Measurements from ENCODE around the gene ZNF827.

ZNF827 gene

DNA sequence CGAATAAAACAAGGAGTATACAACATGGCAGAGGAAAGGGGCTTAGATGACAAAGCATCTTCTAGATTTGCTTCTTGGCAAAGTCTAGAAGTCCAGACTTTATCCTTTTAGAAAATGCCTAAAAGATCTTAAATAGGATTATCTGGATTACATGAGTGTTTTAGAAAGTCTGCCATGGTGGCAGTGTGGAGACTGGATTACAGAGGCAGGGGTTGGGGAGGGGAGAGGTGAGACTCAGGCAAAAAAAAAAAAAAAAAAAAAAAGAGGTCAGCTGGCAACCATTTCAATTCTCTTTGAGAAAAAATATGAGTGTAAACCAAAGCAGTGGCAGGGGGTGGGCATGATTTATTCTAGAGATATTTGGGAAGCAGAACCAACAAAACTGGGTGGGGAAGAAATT, 17.4 kb downstream of the ZNF827 start:
- no peak for TF ChIP-seq EZH2phosphoT487 (IDR thresholded peaks at IDR 0.05; ENCODE audit: borderline replicate concordance, low read length)
- TF ChIP-seq, protein P1, sequence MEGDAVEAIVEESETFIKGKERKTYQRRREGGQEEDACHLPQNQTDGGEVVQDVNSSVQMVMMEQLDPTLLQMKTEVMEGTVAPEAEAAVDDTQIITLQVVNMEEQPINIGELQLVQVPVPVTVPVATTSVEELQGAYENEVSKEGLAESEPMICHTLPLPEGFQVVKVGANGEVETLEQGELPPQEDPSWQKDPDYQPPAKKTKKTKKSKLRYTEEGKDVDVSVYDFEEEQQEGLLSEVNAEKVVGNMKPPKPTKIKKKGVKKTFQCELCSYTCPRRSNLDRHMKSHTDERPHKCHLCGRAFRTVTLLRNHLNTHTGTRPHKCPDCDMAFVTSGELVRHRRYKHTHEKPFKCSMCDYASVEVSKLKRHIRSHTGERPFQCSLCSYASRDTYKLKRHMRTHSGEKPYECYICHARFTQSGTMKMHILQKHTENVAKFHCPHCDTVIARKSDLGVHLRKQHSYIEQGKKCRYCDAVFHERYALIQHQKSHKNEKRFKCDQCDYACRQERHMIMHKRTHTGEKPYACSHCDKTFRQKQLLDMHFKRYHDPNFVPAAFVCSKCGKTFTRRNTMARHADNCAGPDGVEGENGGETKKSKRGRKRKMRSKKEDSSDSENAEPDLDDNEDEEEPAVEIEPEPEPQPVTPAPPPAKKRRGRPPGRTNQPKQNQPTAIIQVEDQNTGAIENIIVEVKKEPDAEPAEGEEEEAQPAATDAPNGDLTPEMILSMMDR (IDR thresholded peaks at IDR 0.05; ENCODE audit: low read depth, low read length, poor library complexity, severe bottlenecking), result no peak
- Histone ChIP-seq H4K20me1 (ENCODE audit: control insufficient read depth, insufficient read depth, low read depth, low read length) (peaks cover 7% of the 10 kb centered on the region; the same call in 1 of the 2 replicates), H3K36me3 (ENCODE audit: control insufficient read depth, low read length) (peaks cover 32% of the 10 kb centered on the region), H3K27me3 (ENCODE audit: control insufficient read depth, low read length) (no peaks in the 10 kb centered on the region), H3F3A (ENCODE audit: control insufficient read depth, insufficient read depth) (no peaks in the 10 kb centered on the region), H3K9me3 (ENCODE audit: control insufficient read depth, insufficient read depth, low read length) (peaks cover 3% of the 10 kb centered on the region; the same call in 1 of the 2 replicates), H3K4me3 (ENCODE audit: low read length) (no peak overlapping the region), H3K9me2 (replicated peaks; ENCODE audit: control insufficient read depth, low read length) (no peaks in the 10 kb centered on the region), H3K4me1 (ENCODE audit: control insufficient read depth, low read length) (no peaks in the 10 kb centered on the region), H3K27ac (ENCODE audit: low read depth, low read length) (no peak overlapping the region), H3K79me2 (ENCODE audit: control insufficient read depth, low read length) (peaks cover 99% of the 10 kb centered on the region), H3K4me2 (ENCODE audit: low read length) (no peak overlapping the region)

DNA sequence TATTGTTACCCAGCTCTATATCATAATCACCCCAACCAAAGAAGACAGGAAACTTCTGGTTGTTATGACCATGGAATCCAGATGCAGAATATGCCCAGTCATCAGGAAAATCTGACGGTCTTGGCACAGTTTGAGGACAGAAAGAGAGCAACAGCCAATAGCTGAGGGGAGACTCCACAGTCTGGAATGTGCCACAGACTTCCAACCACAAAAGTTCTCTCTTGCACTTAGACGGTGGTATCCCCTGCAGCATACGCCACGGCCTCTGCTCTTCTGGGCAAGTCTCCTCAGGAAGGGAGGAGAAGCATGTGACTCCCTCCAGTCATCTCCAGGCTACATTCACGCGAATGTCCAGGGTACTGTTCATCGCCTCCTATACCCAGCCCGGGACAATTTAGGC, 18.4 kb downstream of the ZNF827 start:
- Histone ChIP-seq H3K4me3 (ENCODE audit: low read length) (no peak overlapping the region), H3K9me2 (replicated peaks; ENCODE audit: control insufficient read depth, low read length) (no peaks in the 10 kb centered on the region), H3K4me2 (ENCODE audit: low read length) (no peak overlapping the region), H3K79me2 (ENCODE audit: control insufficient read depth, low read length) (peaks cover 99% of the 10 kb centered on the region), H3K4me1 (ENCODE audit: control insufficient read depth, low read length) (no peaks in the 10 kb centered on the region), H3K36me3 (ENCODE audit: control insufficient read depth, low read length) (peaks cover 28% of the 10 kb centered on the region), H3F3A (ENCODE audit: control insufficient read depth, insufficient read depth) (no peaks in the 10 kb centered on the region), H3K27me3 (ENCODE audit: control insufficient read depth, low read length) (no peaks in the 10 kb centered on the region), H3K27ac (ENCODE audit: low read depth, low read length) (no peak overlapping the region), H3K9me3 (ENCODE audit: control insufficient read depth, insufficient read depth, low read length) (peaks cover 2% of the 10 kb centered on the region; the same call in 1 of the 2 replicates), H4K20me1 (ENCODE audit: control insufficient read depth, insufficient read depth, low read depth, low read length) (peaks cover 7% of the 10 kb centered on the region; the same call in 1 of the 2 replicates)
- TF ChIP-seq EZH2phosphoT487 (IDR thresholded peaks at IDR 0.05; ENCODE audit: borderline replicate concordance, low read length), result no peak
- TF ChIP-seq, protein P1 (IDR thresholded peaks at IDR 0.05; ENCODE audit: low read depth, low read length, poor library complexity, severe bottlenecking), result no peak

DNA sequence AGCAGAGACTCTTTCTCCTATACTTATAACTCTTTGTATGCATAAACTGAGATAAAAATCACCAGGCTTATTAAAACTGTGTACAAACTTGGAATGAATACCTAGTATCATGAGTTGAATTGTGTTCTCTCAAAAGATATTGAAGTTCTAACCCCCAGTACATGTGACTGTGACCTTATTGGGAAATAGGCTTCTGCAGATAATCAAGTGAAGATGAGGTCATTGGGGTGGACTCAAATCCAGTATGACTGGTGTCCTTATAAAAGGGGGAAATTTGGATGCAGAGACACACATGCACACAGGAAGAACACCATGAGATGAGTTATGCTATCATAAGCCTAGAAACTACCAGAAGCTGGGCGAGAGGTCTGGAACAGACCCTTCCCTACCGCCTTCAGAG, 26.2 kb downstream of the ZNF827 start:
- no peak overlapping the region for H3K27ac ChIP-seq (ENCODE audit: low read depth, low read length)
- no peak overlapping the region for H3K4me3 ChIP-seq (ENCODE audit: low read length)
- peaks cover 16% of the 10 kb centered on the region for H3K4me1 ChIP-seq (ENCODE audit: control insufficient read depth, low read length)
- H3K27me3 ChIP-seq (ENCODE audit: control insufficient read depth, low read length), result no peaks in the 10 kb centered on the region
- no peaks in the 10 kb centered on the region; the same call in 1 of the 2 replicates for H4K20me1 ChIP-seq (ENCODE audit: control insufficient read depth, insufficient read depth, low read depth, low read length)
- H3K4me2 ChIP-seq (ENCODE audit: low read length), result no peak overlapping the region
- no peak for TF ChIP-seq EZH2phosphoT487 (IDR thresholded peaks at IDR 0.05; ENCODE audit: borderline replicate concordance, low read length)
- TF ChIP-seq, protein P1 (IDR thresholded peaks at IDR 0.05; ENCODE audit: low read depth, low read length, poor library complexity, severe bottlenecking), result no peak
- peaks cover 5% of the 10 kb centered on the region; the same call in 1 of the 2 replicates for H3K36me3 ChIP-seq (ENCODE audit: control insufficient read depth, low read length)
- H3K9me2 ChIP-seq (replicated peaks; ENCODE audit: control insufficient read depth, low read length), result no peaks in the 10 kb centered on the region
- H3K9me3 ChIP-seq (ENCODE audit: control insufficient read depth, insufficient read depth, low read length), result no peaks in the 10 kb centered on the region
- H3K79me2 ChIP-seq (ENCODE audit: control insufficient read depth, low read length), result peaks cover 99% of the 10 kb centered on the region
- H3F3A ChIP-seq (ENCODE audit: control insufficient read depth, insufficient read depth), result no peaks in the 10 kb centered on the region
